MM.1S (cell line): Measurements from ENCODE around the gene MMP3.
A peak's percentile ranks its signal among the peaks of the same experiment; 100 is the strongest.

Experiments used
- DNase-seq: peaks from one replicate; pipeline ENCODE4 v3.0.0-alpha.2; 2015
- H2AFZ ChIP-seq: fragments of 300-600 bp; sonication (generic); 2 replicates; pipeline ENCODE4 v1.6.0; 2016; ENCODE audit warnings: antibody characterized with exemption, low read length
- H3F3A ChIP-seq: fragments of 300-600 bp; sonication (generic); 2 replicates; pipeline ENCODE4 v1.6.1; 2016; ENCODE audit warnings: mild to moderate bottlenecking, antibody characterized with exemption, low read length, moderate library complexity, mixed read lengths; ENCODE audit not compliant: insufficient read depth
- H3K27ac ChIP-seq: fragments of 300-600 bp; sonication (generic); 2 replicates; pipeline ENCODE4 v1.5.1; 2016; ENCODE audit warnings: mild to moderate bottlenecking, low read length
- H3K27me3 ChIP-seq: fragments of 300-600 bp; sonication (generic); replicated peaks from 2 replicates; pipeline ENCODE4 v1.6.0; 2016; ENCODE audit warnings: low read length; ENCODE audit not compliant: insufficient read depth
- H3K36me3 ChIP-seq: fragments of 300-600 bp; sonication (generic); replicated peaks from 2 replicates; pipeline ENCODE4 v1.6.1; 2016; ENCODE audit warnings: mild to moderate bottlenecking, low read length, mixed read lengths; ENCODE audit not compliant: insufficient read depth
- H3K4me1 ChIP-seq: fragments of 300-600 bp; sonication (generic); 2 replicates; pipeline ENCODE4 v1.6.1; 2016; ENCODE audit warnings: low read length, mixed read lengths
- H3K4me2 ChIP-seq: fragments of 300-600 bp; sonication (generic); 2 replicates; pipeline ENCODE4 v1.6.0; 2016; ENCODE audit warnings: low read depth, low read length
- H3K4me3 ChIP-seq: fragments of 300-600 bp; sonication (generic); 2 replicates; pipeline ENCODE4 v1.5.1; 2016; ENCODE audit warnings: low read length, mixed read lengths
- H3K79me2 ChIP-seq: fragments of 300-600 bp; sonication (generic); 2 replicates; pipeline ENCODE4 v1.6.1; 2016; ENCODE audit warnings: mixed run types, low read length, mixed read lengths
- H3K9ac ChIP-seq: fragments of 300-600 bp; sonication (generic); 2 replicates; pipeline ENCODE4 v1.6.1; 2016; ENCODE audit warnings: low read length, mixed read lengths
- H3K9me2 ChIP-seq: fragments of 300-600 bp; sonication (generic); replicated peaks from 2 replicates; pipeline ENCODE4 v1.6.1; 2016; ENCODE audit warnings: mild to moderate bottlenecking, low read length, mixed read lengths; ENCODE audit not compliant: insufficient read depth
- H3K9me3 ChIP-seq: fragments of 300-600 bp; sonication (generic); replicated peaks from 2 replicates; pipeline ENCODE4 v1.6.1; 2016; ENCODE audit warnings: mild to moderate bottlenecking, low read length, mixed read lengths; ENCODE audit not compliant: insufficient read depth
- H4K20me1 ChIP-seq: fragments of 300-600 bp; sonication (generic); 2 replicates; pipeline ENCODE4 v1.6.1; 2016; ENCODE audit warnings: mild to moderate bottlenecking, low read length, moderate library complexity, mixed read lengths; ENCODE audit not compliant: insufficient read depth
- EZH2 ChIP-seq: fragments of 300-600 bp; sonication (generic); optimal IDR thresholded peaks from 2 replicates; pipeline ENCODE3; 2017; ENCODE audit warnings: low read depth, mild to moderate bottlenecking, antibody characterized with exemption, low read length, mixed read lengths
- EZH2phosphoT487 ChIP-seq: fragments of 300-600 bp; sonication (generic); IDR thresholded peaks from 2 replicates; pipeline ENCODE4 v1.6.1; 2018; ENCODE audit warnings: antibody characterized with exemption, low read length
- TF ChIP-seq, protein P1 (sequence below): fragments of 300-600 bp; sonication (generic); IDR thresholded peaks from 2 replicates; pipeline ENCODE4 v1.5.1; 2016; ENCODE audit warnings: antibody characterized with exemption, low read length, mixed read lengths

The MMP3 gene

GRCh38 chr11:102831489-102832440, 11.6 kb downstream of the MMP3 start:
- Histone ChIP-seq H3K9ac (no peak overlapping the region; the same call in 1 of the 2 replicates), H3K79me2 (no peaks in the 10 kb centered on the region), H3K27ac (no peak overlapping the region), H3K27me3 (no peaks in the 10 kb centered on the region), H3K4me3 (peak overlapping the region; percentile 45), H2AFZ (peak overlapping the region; percentile 11; the same call in 1 of the 2 replicates), H3K9me3 (no peaks in the 10 kb centered on the region), H3K4me2 (peak overlapping the region; percentile 33; the same call in 1 of the 2 replicates), H4K20me1 (no peaks in the 10 kb centered on the region), H3F3A (no peaks in the 10 kb centered on the region), H3K4me1 (no peaks in the 10 kb centered on the region), H3K9me2 (no peaks in the 10 kb centered on the region), H3K36me3 (no peaks in the 10 kb centered on the region)
- TF ChIP-seq, protein P1, sequence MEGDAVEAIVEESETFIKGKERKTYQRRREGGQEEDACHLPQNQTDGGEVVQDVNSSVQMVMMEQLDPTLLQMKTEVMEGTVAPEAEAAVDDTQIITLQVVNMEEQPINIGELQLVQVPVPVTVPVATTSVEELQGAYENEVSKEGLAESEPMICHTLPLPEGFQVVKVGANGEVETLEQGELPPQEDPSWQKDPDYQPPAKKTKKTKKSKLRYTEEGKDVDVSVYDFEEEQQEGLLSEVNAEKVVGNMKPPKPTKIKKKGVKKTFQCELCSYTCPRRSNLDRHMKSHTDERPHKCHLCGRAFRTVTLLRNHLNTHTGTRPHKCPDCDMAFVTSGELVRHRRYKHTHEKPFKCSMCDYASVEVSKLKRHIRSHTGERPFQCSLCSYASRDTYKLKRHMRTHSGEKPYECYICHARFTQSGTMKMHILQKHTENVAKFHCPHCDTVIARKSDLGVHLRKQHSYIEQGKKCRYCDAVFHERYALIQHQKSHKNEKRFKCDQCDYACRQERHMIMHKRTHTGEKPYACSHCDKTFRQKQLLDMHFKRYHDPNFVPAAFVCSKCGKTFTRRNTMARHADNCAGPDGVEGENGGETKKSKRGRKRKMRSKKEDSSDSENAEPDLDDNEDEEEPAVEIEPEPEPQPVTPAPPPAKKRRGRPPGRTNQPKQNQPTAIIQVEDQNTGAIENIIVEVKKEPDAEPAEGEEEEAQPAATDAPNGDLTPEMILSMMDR: peak; percentile 59
- TF ChIP-seq EZH2: no peak
- peak; percentile 66 for DNase-seq

DNA sequence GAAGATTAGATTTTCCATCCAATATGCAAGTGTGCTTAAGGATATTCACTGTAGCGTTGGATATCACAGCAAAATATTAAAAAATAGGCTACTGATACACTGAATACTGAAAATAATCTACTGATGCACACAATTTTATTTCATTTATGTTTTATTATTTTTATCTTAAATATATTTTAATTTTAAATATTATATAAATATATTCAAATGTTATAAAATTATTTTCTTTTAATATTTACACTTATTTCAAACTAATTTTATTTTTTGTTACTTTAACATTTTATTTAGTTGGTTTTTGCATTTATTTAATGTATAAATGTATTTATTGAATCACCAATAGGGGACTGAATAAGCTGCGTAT, 12.3 kb downstream of the MMP3 start:
- no peaks in the 10 kb centered on the region for H3K9me2 ChIP-seq
- no peaks in the 10 kb centered on the region for H3K79me2 ChIP-seq
- no peak overlapping the region for H3K9ac ChIP-seq
- no peak overlapping the region for H3K4me2 ChIP-seq
- no peaks in the 10 kb centered on the region for H3K9me3 ChIP-seq
- H3K4me3 ChIP-seq: no peak overlapping the region
- H3K27me3 ChIP-seq: no peaks in the 10 kb centered on the region
- no peaks in the 10 kb centered on the region for H3K4me1 ChIP-seq
- H3K36me3 ChIP-seq: no peaks in the 10 kb centered on the region
- no peak for DNase-seq
- no peaks in the 10 kb centered on the region for H4K20me1 ChIP-seq
- H3K27ac ChIP-seq: no peak overlapping the region
- no peaks in the 10 kb centered on the region for H3F3A ChIP-seq
- TF ChIP-seq, protein P1: no peak
- TF ChIP-seq EZH2: no peak
- no peak for TF ChIP-seq EZH2phosphoT487
- no peak overlapping the region for H2AFZ ChIP-seq

DNA sequence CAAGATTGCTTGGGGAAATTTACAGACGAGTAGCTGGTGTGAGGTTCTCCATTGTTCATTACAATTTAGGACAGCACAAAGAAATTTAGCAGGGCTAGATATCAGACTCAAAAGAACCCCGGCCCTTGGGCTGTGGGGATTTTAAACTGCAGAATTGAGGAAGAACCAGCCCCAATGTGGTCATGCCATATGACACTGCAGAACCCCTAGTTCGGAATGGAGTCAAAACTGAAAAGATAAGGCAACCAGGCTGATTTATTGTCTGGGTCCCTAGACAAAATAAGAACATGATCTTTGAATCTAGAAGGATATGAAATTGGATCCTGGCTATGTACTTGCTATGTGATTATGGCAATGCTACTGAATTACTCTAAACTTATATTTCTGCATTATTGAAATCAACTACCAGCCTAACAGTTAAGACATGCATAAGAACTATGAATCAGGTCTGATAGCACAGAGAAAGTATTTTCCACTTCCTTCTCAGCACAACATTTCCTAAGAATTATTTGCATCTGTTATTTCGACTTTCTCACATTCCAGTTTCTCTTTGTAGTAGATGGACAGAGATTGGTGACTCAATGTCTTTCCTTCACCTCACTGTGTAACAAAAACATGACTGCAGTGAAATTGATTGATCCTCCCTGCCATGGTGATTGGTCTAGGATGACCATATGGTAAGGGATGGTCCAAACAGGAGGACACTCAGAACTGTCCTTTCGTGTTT, 13.2 kb downstream of the MMP3 start:
- Histone ChIP-seq H3K9ac (no peak overlapping the region), H3K4me2 (no peak overlapping the region), H2AFZ (no peak overlapping the region), H3K9me3 (no peaks in the 10 kb centered on the region), H3F3A (no peaks in the 10 kb centered on the region), H3K27ac (no peak overlapping the region), H3K4me3 (no peak overlapping the region), H4K20me1 (no peaks in the 10 kb centered on the region), H3K27me3 (no peaks in the 10 kb centered on the region), H3K36me3 (no peaks in the 10 kb centered on the region), H3K4me1 (no peaks in the 10 kb centered on the region), H3K79me2 (no peaks in the 10 kb centered on the region), H3K9me2 (no peaks in the 10 kb centered on the region)
- no peak for TF ChIP-seq EZH2phosphoT487
- TF ChIP-seq EZH2: no peak
- TF ChIP-seq, protein P1: no peak
- DNase-seq: no peak
